Omental fat pad (tissue), 4 donors: ENCODE measurements around the gene ACOXL. TPM values are rescaled to one million over a fixed set of nuclear protein-coding genes. Genes with fewer than 3 reads are reported as not detected.

Experiments
- ATAC-seq: fragments of 150-250 bp; one replicate; pipeline ENCODE4 v1.9.1; 2016; ENCODE audit warnings: mild to moderate bottlenecking, moderate library complexity; ENCODE audit not compliant: low FRiP score
- DNase-seq: peaks from one replicate; pipeline ENCODE4 v3.0.0-alpha.2; 2019; ENCODE audit warnings: low spot score
- CTCF ChIP-seq, 3 donors: fragments of 450-650 bp; IDR thresholded peaks; one replicate each; pipeline ENCODE4 v1.5.1; 2016 to 2017; ENCODE audit warnings: antibody characterized with exemption in 3 of 3, mild to moderate bottlenecking in 3 of 3, moderate library complexity in 2 of 3
- total RNA-seq, 4 donors: library from RNA; depleted of rRNA; stranded (reverse); fragments of >200 nt; gene quantifications; one replicate each; pipeline ENCODE4 v1.1.0, GENCODE V29; 2016

ACOXL gene
- total RNA-seq, 4 donors from 2014 or later = 0.12 to 0.84 TPM; not detected in 2

- ATAC-seq (no peak), DNase-seq (no peak)
- TF ChIP-seq CTCF (IDR thresholded peaks at IDR 0.05) = no peak
These were observed 70.0 kb downstream of the ACOXL start for GRCh38 chr2:110802208-110802932.

- DNase-seq = no peak
- no peak for ATAC-seq
- no peak for TF ChIP-seq CTCF (IDR thresholded peaks at IDR 0.05)
These were observed 72.1 kb downstream of the ACOXL start for GRCh38 chr2:110804433-110804832.

DNA sequence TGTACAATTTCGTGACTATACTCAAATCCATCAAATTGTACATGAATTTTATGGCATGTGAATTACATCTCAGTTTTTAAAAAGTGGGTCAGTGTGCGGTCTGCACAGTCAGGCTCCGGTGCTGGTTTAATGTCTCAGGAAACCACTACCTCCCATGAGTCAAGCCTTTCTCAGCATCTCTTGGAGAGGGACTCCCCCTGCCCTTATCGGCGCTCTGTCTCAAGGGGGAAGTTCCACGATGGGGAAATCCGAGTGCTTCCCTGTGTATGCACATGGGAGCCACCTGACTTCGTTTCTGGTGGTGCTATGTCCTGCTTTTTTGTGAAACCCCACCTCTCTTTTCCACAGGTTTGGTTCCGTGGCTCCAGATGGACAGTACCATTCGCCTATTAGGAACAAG, 72.5 kb downstream of the ACOXL start:
- DNase-seq (no peak), ATAC-seq (no peak)
- no peak for TF ChIP-seq CTCF (IDR thresholded peaks at IDR 0.05)

DNA sequence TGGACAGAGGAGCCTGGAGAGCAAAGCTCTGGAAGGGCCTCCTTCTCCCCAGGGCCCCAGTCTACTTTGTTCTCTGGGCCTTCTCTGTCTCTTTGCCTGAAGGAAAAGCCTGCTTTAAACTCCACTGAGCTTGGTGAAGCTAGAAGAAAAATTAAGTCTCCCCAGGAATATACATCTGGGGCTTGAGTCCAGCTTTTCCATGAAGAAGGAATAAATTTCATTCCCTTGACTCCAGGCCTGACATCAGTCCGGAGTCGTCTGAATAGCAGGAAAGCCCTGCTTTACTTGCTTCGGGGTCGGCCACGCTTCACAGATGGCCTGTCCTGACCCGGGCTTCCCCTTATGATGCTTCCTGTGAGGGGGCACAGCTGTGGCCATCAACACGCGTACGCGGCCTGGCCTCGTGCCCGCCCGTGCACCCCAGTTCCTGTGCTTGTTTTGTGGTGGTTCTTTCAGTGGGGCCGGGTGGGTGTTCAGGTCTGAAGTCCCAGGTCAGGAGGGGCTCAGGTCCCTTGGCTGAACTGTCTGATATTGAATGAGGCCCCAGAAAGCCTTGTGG, 73.6 kb downstream of the ACOXL start:
- TF ChIP-seq CTCF (IDR thresholded peaks at IDR 0.05) = no peak
- no peak for DNase-seq
- ATAC-seq = no peak

DNA sequence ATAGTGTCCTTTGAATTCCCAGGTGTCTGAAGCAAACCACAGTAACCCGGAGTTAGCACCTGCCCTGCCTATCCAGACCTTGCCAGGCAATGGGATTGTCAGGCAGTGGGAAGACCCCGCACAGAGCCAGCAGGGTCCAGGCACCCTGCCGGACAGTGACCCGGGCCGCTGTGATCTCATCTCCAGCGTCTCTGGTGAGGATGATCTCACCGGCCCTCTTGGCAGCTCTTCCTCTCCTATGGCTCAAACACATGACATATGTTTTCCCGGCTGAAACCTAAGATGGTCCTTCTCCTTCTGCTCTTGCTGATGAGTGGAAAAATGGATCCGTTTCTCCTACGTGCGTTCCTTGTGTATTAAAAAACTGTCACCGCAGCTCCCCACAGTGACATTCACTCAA, 75.1 kb downstream of the ACOXL start:
- no peak for TF ChIP-seq CTCF (IDR thresholded peaks at IDR 0.05)
- ATAC-seq (no peak), DNase-seq (no peak)

- ATAC-seq (no peak), DNase-seq (no peak)
- no peak for TF ChIP-seq CTCF (IDR thresholded peaks at IDR 0.05)
These were observed 78.0 kb downstream of the ACOXL start for GRCh38 chr2:110810404-110810803.
